AG04450 (cell line): ENCODE results near the gene GPC5. TPM values are rescaled to one million over a fixed set of nuclear protein-coding genes. Genes with fewer than 3 reads are reported as not detected.

Experiments
- CTCF ChIA-PET: fragments of 300-600, 350-600 bp; formaldehyde crosslinking; extraction: SDS; loops from one replicate; lab custom pipeline; 2022; ENCODE audit warnings: antibody characterized with exemption, inconsistent platforms; lab: Charles Lee
- POLR2A ChIA-PET: fragments of 350-600 bp; formaldehyde crosslinking; extraction: SDS; loops from one replicate; lab custom pipeline; 2021; ENCODE audit warnings: antibody characterized with exemption, inconsistent platforms; lab: Yijun Ruan, JAX
- DNase-seq: peaks from one replicate; pipeline ENCODE4 v3.0.0-alpha.2; 2011; ENCODE audit warnings: low read depth, low spot score
- H3K27ac ChIP-seq: one replicate; pipeline ENCODE4 v1.5.1; 2012; ENCODE audit warnings: low read depth, low read length, control low read depth
- H3K27me3 ChIP-seq: one replicate; pipeline ENCODE4 v1.6.0; 2012; ENCODE audit warnings: low read length; ENCODE audit not compliant: control insufficient read depth, insufficient read depth
- H3K4me3 ChIP-seq: 2 replicates; pipeline ENCODE4 v1.5.1; 2011; ENCODE audit warnings: mild to moderate bottlenecking, low read depth, low read length, control low read depth
- H3K9me3 ChIP-seq: 2 replicates; pipeline ENCODE4 v1.5.1; 2012; ENCODE audit warnings: low read length; ENCODE audit not compliant: control insufficient read depth, insufficient read depth
- CTCF ChIP-seq: IDR thresholded peaks from 2 replicates; pipeline ENCODE4 v1.5.1; 2011; ENCODE audit warnings: low read depth, low read length, control low read depth, inconsistent platforms
- polyA minus RNA-seq: library from RNA; depleted of rRNA, polyadenylated mRNA; stranded (reverse); fragments of >200 nt; gene quantifications from 2 replicates; pipeline ENCODE4 v1.2.3, GENCODE V29; 2011; rRNA and poly(A)+ RNA removed
- polyA plus RNA-seq: library from polyadenylated mRNA; depleted of rRNA; stranded (reverse); fragments of >200 nt; gene quantifications from 2 replicates; pipeline ENCODE4 v1.2.3, GENCODE V29; 2011; rRNA removed

The GPC5 gene
- polyA plus RNA-seq (2.9 and 3.6 TPM in 2 replicates), polyA minus RNA-seq (8.2 and 13.7 TPM in 2 replicates)

DNA sequence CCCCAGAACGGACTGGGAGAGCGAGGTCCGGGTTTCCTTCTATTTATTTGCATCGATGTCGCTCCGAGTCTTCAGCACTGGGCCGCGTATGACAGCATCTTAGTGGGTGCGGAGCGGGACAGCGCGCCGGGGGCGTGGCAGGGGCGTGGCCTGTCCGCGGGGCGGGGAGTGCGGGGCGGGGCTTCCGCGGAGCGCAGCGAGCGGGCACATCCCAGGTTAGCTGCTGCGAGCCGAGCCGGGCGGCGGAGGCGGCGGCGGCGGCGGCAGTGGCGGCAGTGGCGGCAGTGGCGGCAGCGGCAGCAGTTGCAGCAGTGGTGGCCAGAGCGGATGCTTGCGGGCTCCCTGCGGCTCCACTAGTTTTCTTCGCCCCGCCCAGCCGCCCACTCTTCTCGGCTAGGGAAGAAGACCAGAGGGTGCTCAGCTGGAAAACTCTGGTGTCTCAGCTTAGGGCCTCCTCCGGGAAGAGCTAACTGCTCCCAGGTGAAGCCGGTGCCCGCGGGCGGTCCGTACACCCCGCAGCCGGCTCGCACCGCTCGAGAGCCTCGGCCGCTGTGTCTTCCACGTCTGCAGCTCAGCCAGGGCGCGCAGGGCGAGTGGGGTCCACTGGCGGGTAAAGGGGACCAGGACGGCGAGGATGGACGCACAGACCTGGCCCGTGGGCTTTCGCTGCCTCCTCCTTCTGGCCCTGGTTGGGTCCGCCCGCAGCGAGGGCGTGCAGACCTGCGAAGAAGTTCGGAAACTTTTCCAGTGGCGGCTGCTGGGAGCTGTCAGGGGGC, at the start of gene GPC5:
Gene GPC5, plus strand, starts transcription at position 209 of the 776 bp plus-strand sequence.
- ChIA-PET POLR2A (no interaction called here), CTCF (no interaction called here)
- Histone ChIP-seq H3K9me3 (no peaks in the 10 kb centered on the region; the same call in 1 of the 2 replicates), H3K27me3 (peaks cover 20% of the 10 kb centered on the region), H3K4me3 (peak within 1 kb of the TSS; percentile 59), H3K27ac (no peak within 1 kb of the TSS)
- DNase-seq: no peak
- TF ChIP-seq CTCF: no peak

DNA sequence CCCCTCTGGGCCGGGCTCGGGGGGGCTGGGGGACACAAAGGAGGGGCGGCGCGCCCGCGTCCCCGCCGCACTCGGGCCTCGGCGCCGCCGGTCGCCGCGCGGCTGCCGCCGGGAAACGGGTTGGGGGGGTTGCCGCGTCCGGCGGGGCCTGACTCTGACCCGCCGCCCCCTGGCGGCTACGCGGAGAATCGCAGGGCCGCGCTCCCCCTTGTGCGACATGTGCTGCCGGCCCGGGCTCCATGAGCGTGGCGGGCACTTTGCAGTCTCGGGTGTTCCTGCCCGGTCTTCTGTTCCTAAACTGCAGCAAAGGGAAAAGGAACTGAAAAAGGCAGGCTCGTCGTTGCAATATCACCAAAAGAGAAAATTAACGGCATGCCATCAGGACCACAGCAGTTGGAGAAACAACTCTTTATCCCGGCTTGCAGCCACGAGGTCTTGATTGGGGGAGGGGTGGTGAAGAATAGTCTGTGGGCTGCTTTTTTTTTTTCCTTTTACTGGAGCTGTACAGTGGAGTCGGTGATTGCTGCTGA, 49.5 kb upstream of the GPC5 start:
- peak overlapping the region; percentile 49 for H3K27ac ChIP-seq
- peak overlapping the region; percentile 76 for H3K4me3 ChIP-seq
- CTCF ChIA-PET: interaction anchor here (0.6 to 1.1 kb wide), 14 partner anchors 9 to 375 kb away, joined by 3 to 23 read pairs (median 3); no protein-coding TSS in a partner anchor
- no peaks in the 10 kb centered on the region; the same call in 1 of the 2 replicates for H3K9me3 ChIP-seq
- H3K27me3 ChIP-seq: peaks cover 10% of the 10 kb centered on the region
- POLR2A ChIA-PET: interaction anchor here (0.6 kb wide), 1 partner anchor 547 kb away, joined by 4 read pairs; no protein-coding TSS in a partner anchor
- DNase-seq: peak; percentile 49
- TF ChIP-seq CTCF: peak; percentile 86

- ChIA-PET CTCF (interaction anchor here (0.9 to 1.1 kb wide), 5 partner anchors 9 to 57 kb away, joined by 3 to 23 read pairs (median 4); no protein-coding TSS in a partner anchor), POLR2A (no interaction called here)
- no peak for DNase-seq
- H3K27me3 ChIP-seq: peaks cover 6% of the 10 kb centered on the region
- TF ChIP-seq CTCF: no peak
- H3K4me3 ChIP-seq: peak overlapping the region; percentile 76
- H3K27ac ChIP-seq: no peak overlapping the region
- no peaks in the 10 kb centered on the region; the same call in 1 of the 2 replicates for H3K9me3 ChIP-seq
Measured at GRCh38 chr13:91349992-91350911, 48.2 kb upstream of the GPC5 start.

- no peak for DNase-seq
- ChIA-PET CTCF (interaction anchor here (1.1 kb wide), 1 partner anchor 55 kb away, joined by 4 read pairs; no protein-coding TSS in a partner anchor), POLR2A (no interaction called here)
- Histone ChIP-seq H3K9me3 (no peaks in the 10 kb centered on the region; the same call in 1 of the 2 replicates), H3K27me3 (no peaks in the 10 kb centered on the region), H3K4me3 (peak overlapping the region; percentile 23), H3K27ac (no peak overlapping the region)
- TF ChIP-seq CTCF: no peak
Measured at GRCh38 chr13:91351123-91351522, 47.3 kb upstream of the GPC5 start.
